Measurements from ENCODE around the gene NRG3. TPM values are rescaled to one million over a fixed set of nuclear protein-coding genes. Genes with fewer than 3 reads are reported as not detected.

The NRG3 gene
- total RNA-seq, 1 experiment from 2014 or later: 0.66 TPM

DNA sequence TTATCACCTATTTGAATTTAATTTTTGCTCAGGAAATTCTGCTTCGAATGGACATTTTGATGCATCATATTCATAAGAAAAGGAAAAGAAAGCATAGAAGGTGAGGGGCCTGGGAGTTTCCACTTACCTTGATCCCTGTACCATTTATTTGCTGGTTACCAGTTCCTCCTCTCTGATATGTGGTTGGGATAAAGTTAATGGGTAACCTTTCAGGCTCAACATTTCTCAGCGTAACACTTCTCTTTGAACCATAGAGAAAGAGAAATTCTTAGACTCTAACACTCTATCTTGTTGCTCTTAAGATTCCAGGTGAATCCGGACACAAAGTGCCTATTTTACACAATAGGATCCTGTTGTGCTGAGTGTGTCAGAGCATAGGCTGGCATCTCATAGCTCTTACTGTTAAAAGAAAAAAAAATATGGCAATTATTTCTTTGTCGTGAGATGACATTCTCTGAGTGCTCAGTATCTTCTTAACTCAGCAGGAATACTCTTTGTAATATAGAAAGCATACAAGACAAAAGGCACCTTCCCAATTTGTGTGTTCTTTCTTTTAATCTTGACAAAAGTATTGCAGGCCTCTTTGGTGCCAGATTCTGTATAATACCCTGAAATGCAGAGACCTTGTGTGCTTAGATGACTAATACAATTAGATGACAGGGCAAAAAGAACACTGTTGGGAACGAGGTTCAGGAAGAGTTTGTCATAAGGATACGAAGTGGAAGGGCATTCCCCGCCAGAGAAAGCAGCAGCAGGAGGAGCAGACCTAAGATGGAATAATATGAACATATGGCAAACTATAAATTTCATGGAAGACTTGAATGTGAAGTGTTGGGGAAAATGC, 689.6 kb downstream of the NRG3 start:
- H3K4me1 Mint-ChIP-seq (ENCODE audit: low read depth, unreplicated experiment): peaks cover 13% of the 10 kb centered on the region
- H3K4me3 Mint-ChIP-seq (ENCODE audit: unreplicated experiment): no peak overlapping the region
- H3K36me3 Mint-ChIP-seq (ENCODE audit: insufficient read depth, unreplicated experiment): no peaks in the 10 kb centered on the region
- ChIA-PET POLR2A (no interaction called here), CTCF (no interaction called here)
- Histone ChIP-seq H3K9me3 (peaks cover 7% of the 10 kb centered on the region; the same call in 1 of the 2 replicates), H3K36me3 (ENCODE audit: control insufficient read depth, insufficient read depth, low read length) (no peaks in the 10 kb centered on the region), H3K4me1 (peaks cover 10% of the 10 kb centered on the region), H3K4me3 (ENCODE audit: low read depth, low read length) (no peak overlapping the region), H3K27me3 (replicated peaks; ENCODE audit: control insufficient read depth, insufficient read depth, low read length) (no peaks in the 10 kb centered on the region)
- no peak for DNase-seq
- no TSS peak for BruUV-seq (replicated peaks)
- no peak overlapping the region for H3K27ac Mint-ChIP-seq (ENCODE audit: unreplicated experiment)
- TF ChIP-seq, protein P1, sequence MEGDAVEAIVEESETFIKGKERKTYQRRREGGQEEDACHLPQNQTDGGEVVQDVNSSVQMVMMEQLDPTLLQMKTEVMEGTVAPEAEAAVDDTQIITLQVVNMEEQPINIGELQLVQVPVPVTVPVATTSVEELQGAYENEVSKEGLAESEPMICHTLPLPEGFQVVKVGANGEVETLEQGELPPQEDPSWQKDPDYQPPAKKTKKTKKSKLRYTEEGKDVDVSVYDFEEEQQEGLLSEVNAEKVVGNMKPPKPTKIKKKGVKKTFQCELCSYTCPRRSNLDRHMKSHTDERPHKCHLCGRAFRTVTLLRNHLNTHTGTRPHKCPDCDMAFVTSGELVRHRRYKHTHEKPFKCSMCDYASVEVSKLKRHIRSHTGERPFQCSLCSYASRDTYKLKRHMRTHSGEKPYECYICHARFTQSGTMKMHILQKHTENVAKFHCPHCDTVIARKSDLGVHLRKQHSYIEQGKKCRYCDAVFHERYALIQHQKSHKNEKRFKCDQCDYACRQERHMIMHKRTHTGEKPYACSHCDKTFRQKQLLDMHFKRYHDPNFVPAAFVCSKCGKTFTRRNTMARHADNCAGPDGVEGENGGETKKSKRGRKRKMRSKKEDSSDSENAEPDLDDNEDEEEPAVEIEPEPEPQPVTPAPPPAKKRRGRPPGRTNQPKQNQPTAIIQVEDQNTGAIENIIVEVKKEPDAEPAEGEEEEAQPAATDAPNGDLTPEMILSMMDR (IDR thresholded peaks at IDR 0.05; ENCODE audit: insufficient read depth in 1 of 2, low read depth in 1 of 2, low read length in 1 of 2, severe bottlenecking in 1 of 2, unreplicated experiment in 1 of 2): no peak
- intact Hi-C loops (cut with micrococcal nuclease; ENCODE audit: unreplicated experiment): no loop called here
- H3K27me3 Mint-ChIP-seq (ENCODE audit: insufficient read depth, unreplicated experiment): no peaks in the 10 kb centered on the region
- peaks cover 25% of the 10 kb centered on the region for H3K9me3 Mint-ChIP-seq (ENCODE audit: unreplicated experiment)

DNA sequence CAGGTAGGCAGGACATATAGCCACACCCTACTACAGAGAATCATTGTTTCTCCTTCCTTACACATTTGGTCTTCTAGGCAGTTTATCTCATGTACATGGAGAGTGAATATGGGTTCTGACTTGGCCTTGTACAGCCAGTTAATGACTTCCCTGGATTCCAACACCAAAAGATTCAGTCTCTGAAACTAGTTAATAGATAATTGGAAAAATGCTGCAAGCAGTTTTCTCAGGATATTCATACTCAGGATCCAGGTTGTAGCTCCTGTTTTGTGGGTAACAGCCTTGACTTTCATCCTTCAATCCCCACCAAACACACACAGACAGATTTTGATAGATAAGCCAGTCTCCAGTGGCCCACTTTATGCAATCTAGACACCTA, 690.2 kb downstream of the NRG3 start:
- no peak overlapping the region for H3K4me3 Mint-ChIP-seq (ENCODE audit: unreplicated experiment)
- TF ChIP-seq, protein P1 (IDR thresholded peaks at IDR 0.05; ENCODE audit: insufficient read depth in 1 of 2, low read depth in 1 of 2, low read length in 1 of 2, severe bottlenecking in 1 of 2, unreplicated experiment in 1 of 2): no peak
- Histone ChIP-seq H3K4me3 (ENCODE audit: low read depth, low read length) (no peak overlapping the region), H3K4me1 (peaks cover 15% of the 10 kb centered on the region), H3K9me3 (peaks cover 7% of the 10 kb centered on the region; the same call in 1 of the 2 replicates), H3K36me3 (ENCODE audit: control insufficient read depth, insufficient read depth, low read length) (no peaks in the 10 kb centered on the region), H3K27me3 (replicated peaks; ENCODE audit: control insufficient read depth, insufficient read depth, low read length) (no peaks in the 10 kb centered on the region)
- ChIA-PET CTCF (no interaction called here), POLR2A (no interaction called here)
- intact Hi-C loops (cut with micrococcal nuclease; ENCODE audit: unreplicated experiment): no loop called here
- H3K9me3 Mint-ChIP-seq (ENCODE audit: unreplicated experiment): peaks cover 31% of the 10 kb centered on the region
- DNase-seq: no peak
- no peaks in the 10 kb centered on the region for H3K36me3 Mint-ChIP-seq (ENCODE audit: insufficient read depth, unreplicated experiment)
- peaks cover 19% of the 10 kb centered on the region for H3K4me1 Mint-ChIP-seq (ENCODE audit: low read depth, unreplicated experiment)
- no peaks in the 10 kb centered on the region for H3K27me3 Mint-ChIP-seq (ENCODE audit: insufficient read depth, unreplicated experiment)
- H3K27ac Mint-ChIP-seq (ENCODE audit: unreplicated experiment): no peak overlapping the region
- no TSS peak for BruUV-seq (replicated peaks)

DNA sequence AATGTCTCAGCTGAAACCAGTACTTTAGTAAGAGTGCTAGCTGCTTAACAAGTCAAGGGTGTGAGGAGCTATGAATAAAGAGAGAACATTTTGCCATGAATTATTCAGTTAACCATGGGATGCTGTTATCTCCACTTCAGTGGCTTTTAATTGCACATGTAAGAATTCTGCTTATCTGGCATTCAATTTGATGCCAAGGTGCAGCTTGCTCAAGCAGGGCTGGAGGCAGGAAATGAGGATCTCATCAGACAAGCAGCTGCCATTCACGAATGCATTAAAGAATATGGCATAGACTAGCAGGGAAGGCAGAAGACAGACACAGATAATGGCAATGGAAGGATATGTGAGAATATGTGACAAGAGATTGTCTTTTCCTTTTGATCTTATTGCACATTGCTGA, 697.8 kb downstream of the NRG3 start:
- no peaks in the 10 kb centered on the region for H3K36me3 ChIP-seq (ENCODE audit: control insufficient read depth, insufficient read depth, low read length)
- peaks cover 42% of the 10 kb centered on the region for H3K9me3 Mint-ChIP-seq (ENCODE audit: unreplicated experiment)
- H3K4me1 ChIP-seq: peaks cover 40% of the 10 kb centered on the region
- no peaks in the 10 kb centered on the region for H3K27me3 ChIP-seq (replicated peaks; ENCODE audit: control insufficient read depth, insufficient read depth, low read length)
- no peak overlapping the region for H3K27ac Mint-ChIP-seq (ENCODE audit: unreplicated experiment)
- no peak for DNase-seq
- intact Hi-C loops (cut with micrococcal nuclease; ENCODE audit: unreplicated experiment): no loop called here
- POLR2A ChIA-PET: no interaction called here
- no peak overlapping the region for H3K4me3 ChIP-seq (ENCODE audit: low read depth, low read length)
- no peaks in the 10 kb centered on the region for H3K27me3 Mint-ChIP-seq (ENCODE audit: insufficient read depth, unreplicated experiment)
- peaks cover 16% of the 10 kb centered on the region for H3K4me1 Mint-ChIP-seq (ENCODE audit: low read depth, unreplicated experiment)
- H3K4me3 Mint-ChIP-seq (ENCODE audit: unreplicated experiment): no peak overlapping the region
- CTCF ChIA-PET: no interaction called here
- TF ChIP-seq, protein P1 (IDR thresholded peaks at IDR 0.05; ENCODE audit: insufficient read depth in 1 of 2, low read depth in 1 of 2, low read length in 1 of 2, severe bottlenecking in 1 of 2, unreplicated experiment in 1 of 2): no peak
- H3K9me3 ChIP-seq: peaks cover 3% of the 10 kb centered on the region; the same call in 1 of the 2 replicates
- H3K36me3 Mint-ChIP-seq (ENCODE audit: insufficient read depth, unreplicated experiment): no peaks in the 10 kb centered on the region
- BruUV-seq (replicated peaks): no TSS peak

Measured in Caco-2 (cell line).